Measurements from ENCODE around the gene EMSY. TPM values are rescaled to one million over a fixed set of nuclear protein-coding genes. Genes with fewer than 3 reads are reported as not detected.
"Not testable (repeated sequence)": the region's sequence is repeated elsewhere in the genome, so short reads cannot be mapped to it uniquely, and the experiment has no call there.

EMSY gene
- polyA plus RNA-seq, 1 of the 3 experiments (the other 2 are of a cell fraction) = 11.1 TPM

DNA sequence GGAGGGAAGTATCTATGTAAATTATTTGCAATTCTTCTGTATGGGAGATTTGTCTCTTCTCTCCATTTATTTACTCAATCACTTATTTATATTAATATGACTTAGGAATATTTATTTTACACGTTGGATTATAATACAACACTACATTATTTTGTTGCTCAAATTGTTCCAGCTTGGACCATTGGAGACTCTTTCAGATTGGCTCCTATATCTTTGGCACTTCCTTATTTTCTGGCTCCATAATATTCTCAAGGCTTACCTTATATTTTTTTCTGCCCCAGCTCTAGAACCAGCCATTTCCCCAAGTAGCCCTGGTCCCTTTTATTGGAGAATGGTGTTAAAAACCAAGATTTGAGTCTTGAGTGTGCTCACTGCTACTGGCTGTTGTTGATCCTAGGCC, 123.8 kb downstream of the EMSY start:
- no peaks in the 10 kb centered on the region for H3K79me2 ChIP-seq (ENCODE audit: insufficient read depth)
- ChIA-PET CTCF (interaction anchor here (0.7 to 1.0 kb wide), 3 partner anchors 32 to 113 kb away, joined by 3 read pairs; no protein-coding TSS in a partner anchor), POLR2A (no interaction called here)
- H4K20me1 ChIP-seq (ENCODE audit: insufficient read depth) = no peaks in the 10 kb centered on the region
- WGBS (ENCODE audit: low lambda C conversion rate) = 42% methylated on average over 1 of the region's 1 CpG
- H3K36me3 ChIP-seq (replicated peaks in 1 of 2; ENCODE audit: control insufficient read depth in 1 of 2, insufficient read depth in 2 of 2, low read length in 1 of 2) = no peaks in the 10 kb centered on the region
- H3K9ac ChIP-seq = no peak overlapping the region
- H3K27ac ChIP-seq (ENCODE audit: low read depth in 2 of 2, low read length in 1 of 2) = no peak overlapping the region
- H3K27me3 ChIP-seq (ENCODE audit: insufficient read depth) = no peaks in the 10 kb centered on the region
- no peak overlapping the region for H2AFZ ChIP-seq (ENCODE audit: low read depth)
- H3K4me3 ChIP-seq (ENCODE audit: low read depth in 2 of 2, low read length in 1 of 2) = no peak overlapping the region
- no peaks in the 10 kb centered on the region for H3K9me3 ChIP-seq
- H3K9me2 ChIP-seq = no peaks in the 10 kb centered on the region
- H3F3A ChIP-seq (replicated peaks; ENCODE audit: insufficient read depth) = no peaks in the 10 kb centered on the region
- H3K4me2 ChIP-seq = no peak overlapping the region
- no peaks in the 10 kb centered on the region for H3K4me1 ChIP-seq (ENCODE audit: control insufficient read depth in 1 of 2, insufficient read depth in 2 of 2, low read depth in 1 of 2, low read length in 1 of 2)
- TF ChIP-seq JUND (IDR thresholded peaks at IDR 0.05) (no peak), ELF1 (IDR thresholded peaks at IDR 0.05) (no peak), TCF12 (IDR thresholded peaks at IDR 0.05) (no peak), MXI1 (IDR thresholded peaks at IDR 0.05; ENCODE audit: low read depth, low read length) (no peak), FOXM1 (IDR thresholded peaks at IDR 0.05; ENCODE audit: low read depth) (no peak), MEF2A (IDR thresholded peaks at IDR 0.05; ENCODE audit: borderline replicate concordance, low read depth) (no peak), ZBTB33 (IDR thresholded peaks at IDR 0.05; ENCODE audit: borderline replicate concordance, low read depth) (no peak)
- TF ChIP-seq, protein P1, sequence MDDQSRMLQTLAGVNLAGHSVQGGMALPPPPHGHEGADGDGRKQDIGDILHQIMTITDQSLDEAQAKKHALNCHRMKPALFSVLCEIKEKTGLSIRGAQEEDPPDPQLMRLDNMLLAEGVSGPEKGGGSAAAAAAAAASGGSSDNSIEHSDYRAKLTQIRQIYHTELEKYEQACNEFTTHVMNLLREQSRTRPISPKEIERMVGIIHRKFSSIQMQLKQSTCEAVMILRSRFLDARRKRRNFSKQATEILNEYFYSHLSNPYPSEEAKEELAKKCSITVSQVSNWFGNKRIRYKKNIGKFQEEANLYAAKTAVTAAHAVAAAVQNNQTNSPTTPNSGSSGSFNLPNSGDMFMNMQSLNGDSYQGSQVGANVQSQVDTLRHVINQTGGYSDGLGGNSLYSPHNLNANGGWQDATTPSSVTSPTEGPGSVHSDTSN (IDR thresholded peaks at IDR 0.05) = no peak
- DNase-seq = no peak

DNA sequence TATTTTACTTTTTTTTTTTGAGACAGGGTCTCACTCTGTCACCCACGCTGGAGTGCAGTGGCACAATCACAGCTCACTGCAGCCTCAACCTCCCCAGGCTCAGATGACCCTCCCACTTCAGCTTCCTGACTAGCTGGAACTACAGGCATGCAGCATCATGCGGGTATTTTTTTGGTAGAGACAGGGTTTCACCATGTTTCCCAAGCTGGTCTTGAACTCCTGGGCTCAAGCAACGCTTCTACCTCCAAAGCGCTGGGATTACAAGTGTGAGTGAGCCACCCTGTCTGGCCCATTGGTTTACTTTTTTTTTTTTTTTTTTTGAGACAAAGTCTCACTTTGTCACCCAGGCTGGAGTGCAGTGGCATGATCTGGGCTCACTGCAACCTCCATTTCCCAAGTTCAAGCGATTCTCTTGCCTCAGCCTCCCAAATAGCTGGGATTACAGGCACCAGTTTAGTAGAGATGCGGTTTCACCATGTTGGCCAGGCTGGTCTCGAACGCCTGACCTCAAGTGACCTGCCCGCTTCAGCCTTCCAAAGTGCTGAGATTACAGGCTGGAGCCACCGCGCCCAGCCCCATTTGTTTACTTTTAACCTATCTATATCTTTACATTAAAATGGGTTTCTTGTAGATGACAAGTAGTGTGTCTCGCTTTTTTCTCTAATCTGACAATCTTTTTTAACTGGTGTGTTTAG, 127.5 kb downstream of the EMSY start:
- not testable (repeated sequence) for H3K9me2 ChIP-seq
- CTCF ChIA-PET = interaction anchor here (1.4 to 1.6 kb wide), 2 partner anchors 26 to 108 kb away, joined by 5 to 6 read pairs; no protein-coding TSS in a partner anchor
- 95% methylated on average over 12 of the region's 12 CpGs for WGBS (ENCODE audit: low lambda C conversion rate)

GRCh38 chr11:76574406-76574805, 129.6 kb downstream of the EMSY start:
- H3K27ac ChIP-seq (ENCODE audit: low read depth in 2 of 2, low read length in 1 of 2) = no peak overlapping the region
- WGBS (ENCODE audit: low lambda C conversion rate) = 71% methylated on average over 2 of the region's 2 CpGs
- H3K4me1 ChIP-seq (ENCODE audit: control insufficient read depth in 1 of 2, insufficient read depth in 2 of 2, low read depth in 1 of 2, low read length in 1 of 2) = peaks cover 12 to 27% of the 10 kb centered on the region in 2 experiments
- H3K9ac ChIP-seq = no peak overlapping the region
- ChIA-PET CTCF (no interaction called here), POLR2A (no interaction called here)
- H2AFZ ChIP-seq (ENCODE audit: low read depth) = no peak overlapping the region
- H3K79me2 ChIP-seq (ENCODE audit: insufficient read depth) = no peaks in the 10 kb centered on the region
- no peak overlapping the region for H3K4me3 ChIP-seq (ENCODE audit: low read depth in 2 of 2, low read length in 1 of 2)
- no peaks in the 10 kb centered on the region for H4K20me1 ChIP-seq (ENCODE audit: insufficient read depth)
- H3K4me2 ChIP-seq = no peak overlapping the region
- no peaks in the 10 kb centered on the region for H3K9me2 ChIP-seq
- no peaks in the 10 kb centered on the region for H3K27me3 ChIP-seq (ENCODE audit: insufficient read depth)
- H3K9me3 ChIP-seq = no peaks in the 10 kb centered on the region
- no peak for DNase-seq
- H3K36me3 ChIP-seq (replicated peaks in 1 of 2; ENCODE audit: control insufficient read depth in 1 of 2, insufficient read depth in 2 of 2, low read length in 1 of 2) = no peaks in the 10 kb centered on the region
- H3F3A ChIP-seq (replicated peaks; ENCODE audit: insufficient read depth) = no peaks in the 10 kb centered on the region
- TF ChIP-seq POLR2AphosphoS5 (IDR thresholded peaks at IDR 0.05; ENCODE audit: low read depth, low read length) (no peak), USF1 (IDR thresholded peaks at IDR 0.05; ENCODE audit: borderline replicate concordance, low read depth) (no peak), GATA2 (CRISPR knock-in tag; IDR thresholded peaks at IDR 0.05) (no peak), TAF1 (IDR thresholded peaks at IDR 0.05; ENCODE audit: borderline replicate concordance, low read depth, low read length) (no peak), MEF2A (IDR thresholded peaks at IDR 0.05; ENCODE audit: borderline replicate concordance, low read depth) (no peak), TEAD4 (IDR thresholded peaks at IDR 0.05; ENCODE audit: borderline replicate concordance, insufficient read depth) (no peak)
- TF ChIP-seq, protein P2, sequence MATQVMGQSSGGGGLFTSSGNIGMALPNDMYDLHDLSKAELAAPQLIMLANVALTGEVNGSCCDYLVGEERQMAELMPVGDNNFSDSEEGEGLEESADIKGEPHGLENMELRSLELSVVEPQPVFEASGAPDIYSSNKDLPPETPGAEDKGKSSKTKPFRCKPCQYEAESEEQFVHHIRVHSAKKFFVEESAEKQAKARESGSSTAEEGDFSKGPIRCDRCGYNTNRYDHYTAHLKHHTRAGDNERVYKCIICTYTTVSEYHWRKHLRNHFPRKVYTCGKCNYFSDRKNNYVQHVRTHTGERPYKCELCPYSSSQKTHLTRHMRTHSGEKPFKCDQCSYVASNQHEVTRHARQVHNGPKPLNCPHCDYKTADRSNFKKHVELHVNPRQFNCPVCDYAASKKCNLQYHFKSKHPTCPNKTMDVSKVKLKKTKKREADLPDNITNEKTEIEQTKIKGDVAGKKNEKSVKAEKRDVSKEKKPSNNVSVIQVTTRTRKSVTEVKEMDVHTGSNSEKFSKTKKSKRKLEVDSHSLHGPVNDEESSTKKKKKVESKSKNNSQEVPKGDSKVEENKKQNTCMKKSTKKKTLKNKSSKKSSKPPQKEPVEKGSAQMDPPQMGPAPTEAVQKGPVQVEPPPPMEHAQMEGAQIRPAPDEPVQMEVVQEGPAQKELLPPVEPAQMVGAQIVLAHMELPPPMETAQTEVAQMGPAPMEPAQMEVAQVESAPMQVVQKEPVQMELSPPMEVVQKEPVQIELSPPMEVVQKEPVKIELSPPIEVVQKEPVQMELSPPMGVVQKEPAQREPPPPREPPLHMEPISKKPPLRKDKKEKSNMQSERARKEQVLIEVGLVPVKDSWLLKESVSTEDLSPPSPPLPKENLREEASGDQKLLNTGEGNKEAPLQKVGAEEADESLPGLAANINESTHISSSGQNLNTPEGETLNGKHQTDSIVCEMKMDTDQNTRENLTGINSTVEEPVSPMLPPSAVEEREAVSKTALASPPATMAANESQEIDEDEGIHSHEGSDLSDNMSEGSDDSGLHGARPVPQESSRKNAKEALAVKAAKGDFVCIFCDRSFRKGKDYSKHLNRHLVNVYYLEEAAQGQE (IDR thresholded peaks at IDR 0.05; ENCODE audit: low read depth, low read length) = no peak
- TF ChIP-seq, protein P3, sequence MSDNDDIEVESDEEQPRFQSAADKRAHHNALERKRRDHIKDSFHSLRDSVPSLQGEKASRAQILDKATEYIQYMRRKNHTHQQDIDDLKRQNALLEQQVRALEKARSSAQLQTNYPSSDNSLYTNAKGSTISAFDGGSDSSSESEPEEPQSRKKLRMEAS (IDR thresholded peaks at IDR 0.05; ENCODE audit: low read depth) = no peak

More for the DNA sequence above, 127.5 kb downstream of the EMSY start:
- H3K9me3 ChIP-seq; H3K4me2 ChIP-seq; DNase-seq; H3K9ac ChIP-seq; H3K79me2 ChIP-seq (ENCODE audit: insufficient read depth); H4K20me1 ChIP-seq (ENCODE audit: insufficient read depth); H3K4me1 ChIP-seq (ENCODE audit: control insufficient read depth in 1 of 2, insufficient read depth in 2 of 2, low read depth in 1 of 2, low read length in 1 of 2); H3K36me3 ChIP-seq (replicated peaks in 1 of 2; ENCODE audit: control insufficient read depth in 1 of 2, insufficient read depth in 2 of 2, low read length in 1 of 2); H3K27me3 ChIP-seq (ENCODE audit: insufficient read depth); H3F3A ChIP-seq (replicated peaks; ENCODE audit: insufficient read depth); H2AFZ ChIP-seq (ENCODE audit: low read depth); H3K27ac ChIP-seq (ENCODE audit: low read depth in 2 of 2, low read length in 1 of 2); POLR2A ChIA-PET; H3K4me3 ChIP-seq (ENCODE audit: low read depth in 2 of 2, low read length in 1 of 2): not testable (repeated sequence)

Measured in SK-N-SH (cell line).